Measurements from ENCODE around the gene SLC25A48.

Gene SLC25A48

DNA sequence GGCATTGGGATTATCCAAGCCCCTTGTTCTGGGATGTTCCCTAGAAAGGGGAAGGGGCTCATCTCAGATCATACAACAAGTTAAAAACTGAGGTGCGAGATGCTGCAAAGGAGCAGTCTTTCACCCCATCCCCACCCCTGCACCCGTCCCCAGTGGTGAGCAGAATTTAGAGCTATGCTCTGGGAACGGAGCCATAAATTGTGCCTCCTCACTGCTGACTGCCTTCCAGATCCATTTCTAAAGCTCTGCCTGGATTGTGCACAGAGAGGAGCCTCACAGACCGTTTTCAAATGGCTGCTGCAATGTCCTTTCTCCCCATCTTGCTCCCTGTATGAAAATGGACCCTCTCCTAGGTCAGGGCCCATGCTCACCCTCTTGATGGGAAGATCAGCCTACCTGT is 8.3 kb downstream of the SLC25A48 start:
- TF ChIP-seq, protein P1, sequence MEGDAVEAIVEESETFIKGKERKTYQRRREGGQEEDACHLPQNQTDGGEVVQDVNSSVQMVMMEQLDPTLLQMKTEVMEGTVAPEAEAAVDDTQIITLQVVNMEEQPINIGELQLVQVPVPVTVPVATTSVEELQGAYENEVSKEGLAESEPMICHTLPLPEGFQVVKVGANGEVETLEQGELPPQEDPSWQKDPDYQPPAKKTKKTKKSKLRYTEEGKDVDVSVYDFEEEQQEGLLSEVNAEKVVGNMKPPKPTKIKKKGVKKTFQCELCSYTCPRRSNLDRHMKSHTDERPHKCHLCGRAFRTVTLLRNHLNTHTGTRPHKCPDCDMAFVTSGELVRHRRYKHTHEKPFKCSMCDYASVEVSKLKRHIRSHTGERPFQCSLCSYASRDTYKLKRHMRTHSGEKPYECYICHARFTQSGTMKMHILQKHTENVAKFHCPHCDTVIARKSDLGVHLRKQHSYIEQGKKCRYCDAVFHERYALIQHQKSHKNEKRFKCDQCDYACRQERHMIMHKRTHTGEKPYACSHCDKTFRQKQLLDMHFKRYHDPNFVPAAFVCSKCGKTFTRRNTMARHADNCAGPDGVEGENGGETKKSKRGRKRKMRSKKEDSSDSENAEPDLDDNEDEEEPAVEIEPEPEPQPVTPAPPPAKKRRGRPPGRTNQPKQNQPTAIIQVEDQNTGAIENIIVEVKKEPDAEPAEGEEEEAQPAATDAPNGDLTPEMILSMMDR (IDR thresholded peaks at IDR 0.05; ENCODE audit: low read depth, low read length): no peak
- no peak overlapping the region for H3K4me3 ChIP-seq (ENCODE audit: low read depth, low read length)
- in situ Hi-C loops (cut with HindIII; ENCODE audit: low sequenced_read_pairs): loop anchor here (25.0 kb wide), 1 partner anchor 280 kb away; no protein-coding TSS in a partner anchor
- DNase-seq (ENCODE audit: low read depth, low spot score): no peak

DNA sequence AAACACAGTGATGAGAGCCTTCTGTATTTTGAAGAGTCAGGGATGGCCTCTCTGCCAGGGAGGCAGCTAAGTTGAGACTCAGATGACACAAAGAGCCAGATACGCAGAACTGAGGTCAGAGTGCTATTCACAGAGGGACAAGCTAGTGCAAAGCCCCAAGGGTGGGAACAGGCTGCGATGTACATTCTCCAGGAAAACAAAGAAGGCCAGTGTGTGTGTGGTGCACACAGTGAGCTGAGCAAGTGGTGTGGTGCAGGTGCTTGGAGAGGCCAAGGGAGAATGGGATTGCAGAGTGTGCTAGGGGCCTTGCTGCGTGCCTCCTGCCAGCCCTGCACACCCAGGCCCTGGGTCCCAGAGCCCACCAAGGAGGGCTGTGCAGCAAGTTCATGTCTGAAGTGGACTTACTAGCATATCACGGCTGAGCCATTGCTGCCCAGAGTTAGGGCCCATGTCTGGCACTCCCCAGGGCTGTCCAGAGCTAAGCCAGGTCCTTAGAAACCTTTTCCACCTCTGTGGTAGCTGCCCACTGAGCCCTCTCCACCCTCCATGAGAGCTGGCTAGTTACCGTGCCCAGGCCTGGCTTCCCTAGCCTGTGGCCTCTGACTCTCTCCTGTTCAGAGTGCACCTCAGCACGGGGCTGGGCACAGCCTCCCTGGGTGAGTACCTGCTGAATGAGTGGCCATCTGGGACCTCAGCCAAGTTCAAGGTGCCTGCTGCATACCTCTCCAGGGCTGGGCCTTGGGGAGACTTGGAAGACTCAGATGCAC is 9.3 kb downstream of the SLC25A48 start:
- no peak for DNase-seq (ENCODE audit: low read depth, low spot score)
- TF ChIP-seq, protein P1 (IDR thresholded peaks at IDR 0.05; ENCODE audit: low read depth, low read length): no peak
- in situ Hi-C loops (cut with HindIII; ENCODE audit: low sequenced_read_pairs): loop anchor here (25.0 kb wide), 1 partner anchor 281 kb away; no protein-coding TSS in a partner anchor
- H3K4me3 ChIP-seq (ENCODE audit: low read depth, low read length): no peak overlapping the region

DNA sequence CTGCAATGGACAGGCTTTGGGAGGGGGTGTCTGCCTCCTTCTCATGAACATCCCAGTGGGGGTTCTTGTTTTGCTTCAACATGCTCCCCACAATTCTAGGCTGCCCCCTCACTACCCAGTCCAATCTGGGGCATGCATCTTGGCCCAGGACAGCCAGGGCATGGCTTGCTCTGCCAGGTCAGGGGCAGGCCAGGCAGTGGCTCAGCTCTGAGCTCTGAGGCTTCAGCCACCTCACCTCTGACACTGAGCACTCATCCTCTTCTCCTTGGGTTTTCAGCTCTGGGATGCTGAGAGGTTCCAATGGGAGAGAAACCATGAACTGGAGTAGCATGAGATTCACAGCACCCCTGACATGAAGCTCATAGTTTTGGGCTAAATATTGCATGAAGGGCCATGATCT is 11.8 kb downstream of the SLC25A48 start:
- TF ChIP-seq, protein P1 (IDR thresholded peaks at IDR 0.05; ENCODE audit: low read depth, low read length): no peak
- H3K4me3 ChIP-seq (ENCODE audit: low read depth, low read length): no peak overlapping the region
- no peak for DNase-seq (ENCODE audit: low read depth, low spot score)
- in situ Hi-C loops (cut with HindIII; ENCODE audit: low sequenced_read_pairs): loop anchor here (25.0 kb wide), 1 partner anchor 284 kb away; no protein-coding TSS in a partner anchor

DNA sequence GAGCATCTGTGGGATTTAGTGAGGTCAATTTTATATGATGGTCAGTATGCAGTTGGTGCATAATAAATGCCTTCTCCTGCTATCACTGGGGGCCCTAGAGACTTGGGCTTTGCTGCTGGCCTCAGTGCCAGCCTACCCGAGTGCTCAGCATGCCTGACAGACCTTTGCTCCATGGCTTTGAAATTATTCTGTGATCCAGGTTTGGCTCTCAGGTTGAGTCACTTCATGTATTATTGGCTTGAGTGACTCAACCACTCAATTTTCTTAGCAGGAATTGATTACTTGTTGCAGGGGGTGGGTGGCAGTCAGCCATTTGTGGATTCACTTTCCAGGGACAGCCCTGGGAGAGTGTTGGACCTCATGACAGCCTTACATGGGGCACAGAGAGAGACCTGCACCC is 13.5 kb downstream of the SLC25A48 start:
- no peak overlapping the region for H3K4me3 ChIP-seq (ENCODE audit: low read depth, low read length)
- TF ChIP-seq, protein P1 (IDR thresholded peaks at IDR 0.05; ENCODE audit: low read depth, low read length): no peak
- in situ Hi-C loops (cut with HindIII; ENCODE audit: low sequenced_read_pairs): loop anchor here (25.0 kb wide), 1 partner anchor 286 kb away; no protein-coding TSS in a partner anchor
- DNase-seq (ENCODE audit: low read depth, low spot score): no peak

DNA sequence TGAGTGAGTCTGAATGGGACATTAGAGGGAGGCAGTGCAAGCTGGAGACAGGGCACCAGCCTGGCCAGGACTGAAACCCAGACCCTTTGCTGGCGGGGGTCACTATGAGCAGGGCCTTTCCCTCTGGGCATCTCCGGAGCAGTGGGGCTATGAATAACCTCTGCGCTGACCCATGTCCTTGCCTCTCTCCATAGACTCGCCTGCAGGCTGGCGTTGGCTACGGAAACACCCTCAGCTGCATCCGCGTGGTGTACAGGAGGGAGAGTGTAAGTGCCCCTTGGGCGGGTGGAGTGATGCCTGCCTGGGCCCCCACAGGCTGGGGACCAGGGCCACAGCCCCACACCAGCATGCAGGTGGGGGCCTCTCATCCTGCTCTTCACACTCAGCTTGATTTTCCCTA is 15.8 kb downstream of the SLC25A48 start:
- in situ Hi-C loops (cut with HindIII; ENCODE audit: low sequenced_read_pairs): no loop called here
- DNase-seq (ENCODE audit: low read depth, low spot score): no peak
- H3K4me3 ChIP-seq (ENCODE audit: low read depth, low read length): no peak overlapping the region
- TF ChIP-seq, protein P1 (IDR thresholded peaks at IDR 0.05; ENCODE audit: low read depth, low read length): no peak

DNA sequence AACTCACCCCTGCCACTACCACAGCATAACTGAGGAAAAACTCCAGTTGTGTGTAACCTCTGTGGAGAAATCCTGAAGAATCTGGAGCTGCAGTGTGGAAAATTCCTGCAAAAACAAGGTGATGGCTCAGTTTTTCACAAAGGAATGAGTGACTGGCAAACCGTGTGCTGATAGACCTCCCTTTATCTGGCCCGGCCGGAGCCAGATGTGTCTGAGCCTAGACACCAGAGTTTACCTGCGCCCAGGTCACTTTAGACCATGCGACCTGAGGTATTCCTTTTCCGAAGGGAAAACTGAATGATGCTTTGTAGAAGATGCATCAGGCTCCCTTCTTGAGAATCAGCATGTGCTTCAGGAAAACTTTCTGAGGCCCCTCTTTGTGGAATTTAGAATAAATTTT is 16.2 kb downstream of the SLC25A48 start:
- TF ChIP-seq, protein P1 (IDR thresholded peaks at IDR 0.05; ENCODE audit: low read depth, low read length): no peak
- H3K4me3 ChIP-seq (ENCODE audit: low read depth, low read length): no peak overlapping the region
- in situ Hi-C loops (cut with HindIII; ENCODE audit: low sequenced_read_pairs): no loop called here
- no peak for DNase-seq (ENCODE audit: low read depth, low spot score)
